ENCODE results near the gene MESP2.
"Not testable (repeated sequence)": the region's sequence is repeated elsewhere in the genome, so short reads cannot be mapped to it uniquely, and the experiment has no call there.

MESP2 gene

DNA sequence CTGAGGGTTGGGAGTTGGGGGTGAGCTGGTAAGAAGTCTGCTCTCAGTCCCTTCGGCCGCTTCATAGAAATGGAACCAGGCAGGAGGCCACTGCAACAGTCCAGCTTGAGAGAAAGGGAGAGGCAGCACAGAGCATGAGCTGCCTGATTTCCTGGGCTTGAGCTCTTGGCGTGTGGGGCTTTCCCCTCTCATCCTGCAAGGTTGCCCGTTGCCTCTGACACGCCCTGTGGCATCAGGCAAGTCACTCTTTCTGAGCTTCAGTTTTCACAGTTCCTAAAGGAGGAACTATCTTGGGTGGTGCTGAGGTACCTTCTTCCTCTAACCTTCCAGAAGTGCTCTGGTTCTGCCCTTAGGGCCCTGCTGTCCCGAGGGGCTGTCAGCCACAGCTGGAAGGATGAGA is 4.9 kb downstream of the MESP2 start:
- DNase-seq, result no peak

DNA sequence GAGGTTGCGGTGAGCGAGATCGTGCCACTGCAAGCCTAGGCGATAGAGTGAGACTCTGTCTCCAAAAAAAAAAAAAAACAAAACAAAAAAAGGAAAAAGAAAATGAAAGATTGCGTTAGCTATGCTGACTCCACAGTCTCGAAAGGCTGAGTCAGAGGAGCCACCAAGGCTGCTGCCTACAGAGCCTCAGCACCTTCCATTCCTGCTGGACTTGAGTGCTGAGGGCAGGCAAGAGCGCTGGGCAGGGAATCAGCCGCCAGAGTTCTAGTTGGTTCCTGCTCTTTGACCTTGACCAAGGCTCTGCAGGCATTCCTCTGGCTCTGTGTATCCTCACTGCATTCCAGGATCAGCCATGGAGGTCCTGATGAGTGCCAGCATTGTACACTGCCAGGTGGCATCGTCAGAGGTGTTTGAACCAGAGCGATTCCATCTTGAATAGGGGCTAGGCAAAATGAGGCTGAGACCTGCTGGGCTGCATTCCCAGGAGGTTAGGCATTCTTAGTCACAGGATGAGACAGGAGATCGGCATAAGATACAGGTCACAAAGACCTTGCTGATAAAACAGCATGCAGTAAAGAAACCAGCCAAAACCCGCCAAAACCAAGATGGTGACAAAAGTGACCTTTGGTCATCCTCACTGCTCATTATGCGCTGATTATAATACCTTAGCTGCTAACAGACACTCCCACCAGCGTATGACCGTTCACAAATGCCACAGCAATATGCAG is 5.9 kb downstream of the MESP2 start:
- DNase-seq, result no peak

DNA sequence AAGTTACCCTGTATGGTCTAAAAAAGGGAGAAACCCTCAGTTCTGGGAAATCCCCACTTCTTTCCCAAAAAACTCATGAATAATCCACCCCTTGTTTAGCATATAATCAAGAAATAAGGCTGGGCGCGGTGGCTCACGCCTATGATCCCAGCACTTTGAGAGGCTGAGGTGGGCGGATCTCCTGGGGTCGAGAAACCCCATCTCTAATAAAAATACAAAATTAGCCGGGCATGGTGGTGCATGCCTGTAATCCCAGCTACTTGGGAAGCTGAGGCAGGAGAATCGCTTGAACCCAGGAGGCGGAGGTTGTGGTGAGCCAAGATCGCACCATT is 6.5 kb downstream of the MESP2 start:
- DNase-seq, result not testable (repeated sequence)

DNA sequence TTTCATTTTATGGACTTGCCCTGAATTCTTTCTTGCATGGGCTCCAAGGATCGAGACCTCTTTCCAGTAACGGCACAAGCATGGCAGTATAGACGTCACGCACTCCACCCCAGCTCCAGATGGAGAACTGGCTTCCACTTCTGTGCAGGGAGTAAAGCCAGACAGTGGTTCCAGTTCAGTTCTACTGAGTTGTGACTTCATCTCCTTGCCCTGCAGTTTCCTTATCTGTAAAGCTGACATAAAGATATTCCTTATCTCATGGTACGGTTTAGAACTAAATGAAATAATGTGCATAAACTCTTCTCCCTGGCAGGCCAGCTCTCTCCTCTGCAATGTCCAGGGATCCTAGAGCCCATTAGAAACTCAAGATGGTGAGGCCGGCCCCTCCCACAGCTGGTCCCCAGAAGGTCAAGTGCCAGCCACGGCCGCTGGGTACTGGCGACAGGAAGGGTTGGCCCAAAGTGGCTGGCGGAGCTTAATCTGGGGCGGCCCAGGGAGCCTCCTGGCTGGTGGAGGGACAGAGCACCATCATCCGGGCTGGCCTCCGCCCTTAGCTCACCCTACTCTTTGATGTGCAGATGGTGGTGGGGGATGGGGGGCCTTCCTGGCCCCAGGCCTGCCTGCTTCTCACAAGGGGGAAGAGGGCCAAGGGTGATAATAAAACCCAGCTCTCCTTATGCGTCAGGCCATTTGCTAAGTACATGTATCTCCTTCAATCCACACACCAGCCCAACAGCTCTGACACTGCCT is 7.2 kb downstream of the MESP2 start:
- no peak for DNase-seq

DNA sequence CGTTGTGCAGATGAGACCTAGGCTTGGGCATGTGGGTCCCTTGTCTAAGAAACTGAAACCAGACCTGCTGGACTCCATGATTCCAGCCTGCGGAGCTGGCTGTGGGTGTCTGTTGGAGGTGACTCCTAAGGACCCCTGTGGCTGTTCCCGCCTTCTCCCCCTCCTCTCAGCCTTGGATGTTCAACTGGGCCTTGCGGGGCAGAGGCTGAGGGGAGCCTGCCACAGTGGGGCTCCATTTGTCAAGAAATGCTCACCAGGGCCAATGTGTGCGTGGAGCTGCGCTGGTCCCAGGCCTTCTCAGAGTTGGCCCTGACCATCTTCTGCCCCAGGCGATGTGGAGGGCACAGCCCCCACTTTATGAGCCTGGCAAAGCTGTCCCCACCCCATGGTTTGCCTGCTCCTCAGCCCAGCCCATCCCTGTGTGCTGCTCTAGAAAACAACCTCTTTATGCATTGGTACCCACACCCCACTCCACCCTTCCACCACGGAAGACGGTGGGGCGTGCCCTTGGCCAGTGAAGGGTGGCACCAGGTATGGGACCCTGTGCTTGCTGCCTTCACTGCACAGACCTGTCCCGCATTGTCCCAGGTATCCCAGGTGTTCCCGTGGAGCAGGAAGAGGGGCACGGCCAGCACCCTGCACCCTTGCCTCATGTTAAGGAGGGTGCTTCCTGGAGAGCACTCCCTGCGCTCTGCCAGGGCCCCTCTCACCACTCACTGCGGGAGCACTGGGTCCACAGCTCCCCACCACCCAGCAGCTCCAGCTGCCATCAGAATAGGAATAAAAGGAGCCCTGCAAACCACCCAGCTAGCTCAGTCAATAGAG is 7.9 kb downstream of the MESP2 start:
- no peak for DNase-seq

DNA sequence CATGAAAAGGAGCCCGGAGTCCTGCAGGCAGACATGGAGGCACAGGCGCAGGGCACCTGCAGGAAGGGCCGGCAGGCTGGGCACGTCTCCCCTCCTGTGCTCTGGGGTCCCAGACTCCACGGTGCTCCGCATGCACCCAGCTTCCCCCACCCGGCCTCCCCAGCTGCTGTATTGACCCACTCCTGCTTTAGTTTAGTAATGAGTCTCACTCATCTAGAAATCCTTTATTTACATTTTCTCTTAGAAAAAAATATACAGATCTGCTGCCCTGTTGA is 8.5 kb downstream of the MESP2 start:
- no peak for DNase-seq

DNA sequence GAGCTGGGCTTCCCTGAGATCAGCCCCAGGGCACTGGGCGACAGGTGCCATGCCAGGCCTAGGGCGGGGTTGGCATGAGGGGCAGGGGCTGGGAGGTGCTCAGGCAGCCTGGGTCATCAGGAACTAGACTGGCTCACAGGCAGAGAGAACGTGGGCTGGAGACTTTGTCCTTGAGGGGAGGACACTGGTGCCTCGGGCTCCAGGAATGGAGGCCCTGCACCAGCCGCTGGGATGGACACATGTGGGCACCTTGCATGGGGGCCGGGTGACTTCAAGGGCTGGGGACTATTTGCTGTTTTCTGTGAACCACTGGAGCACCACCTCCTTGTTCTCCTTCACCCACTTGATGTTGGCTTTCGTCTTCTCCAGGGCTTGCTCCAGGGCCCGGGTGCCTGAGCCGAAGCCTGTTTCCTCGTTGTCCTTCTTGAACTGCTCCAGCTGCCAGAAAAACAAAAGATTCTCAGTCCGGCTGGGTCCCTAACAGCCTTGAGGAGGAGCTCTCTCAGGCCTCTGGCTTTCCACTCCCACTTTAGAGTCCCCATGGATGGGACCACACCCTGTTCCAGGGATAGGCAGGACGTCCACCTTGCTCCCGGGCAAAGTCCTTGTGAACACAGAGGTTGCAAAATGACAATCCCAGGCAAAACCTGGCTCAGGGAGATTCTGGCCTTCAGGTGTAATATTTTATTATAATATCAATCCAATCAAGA is 9.1 kb downstream of the MESP2 start:
- no peak for DNase-seq

DNA sequence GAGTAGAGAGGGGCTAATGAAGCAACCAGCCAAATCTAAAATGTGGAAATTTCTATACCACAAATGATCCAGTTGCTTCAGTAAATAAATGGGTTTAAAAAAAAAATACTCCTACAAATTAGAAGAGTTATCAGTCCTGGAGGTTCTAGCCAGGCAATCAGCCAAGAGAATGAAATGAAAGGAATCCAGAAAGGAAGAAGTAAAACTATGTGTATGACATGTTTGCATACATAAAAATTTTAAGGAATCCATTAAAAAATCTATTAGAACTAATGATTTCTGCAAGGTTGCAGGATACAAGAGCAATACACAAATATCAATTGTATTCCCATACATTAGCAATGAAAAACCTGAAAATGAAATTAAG is 9.6 kb downstream of the MESP2 start:
- DNase-seq, result no peak

DNA sequence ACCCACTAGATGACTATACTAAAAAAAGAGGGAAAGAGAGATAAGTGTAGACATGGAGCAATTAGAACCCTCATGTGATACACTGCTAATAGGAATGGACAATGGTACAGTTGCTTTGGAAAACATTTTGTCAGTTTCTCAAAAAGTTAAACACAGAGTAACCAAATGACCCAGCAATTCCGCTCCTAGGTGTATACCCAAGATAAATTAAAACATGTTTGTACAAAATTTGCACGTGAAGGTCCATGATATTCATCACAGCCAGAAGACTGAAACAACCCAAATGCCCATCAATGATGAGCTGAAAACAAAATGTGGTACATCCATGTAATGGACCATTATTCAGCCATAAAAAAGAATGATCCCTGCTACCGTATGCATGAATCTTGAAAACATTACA is 11.8 kb downstream of the MESP2 start:
- DNase-seq, result no peak

DNA sequence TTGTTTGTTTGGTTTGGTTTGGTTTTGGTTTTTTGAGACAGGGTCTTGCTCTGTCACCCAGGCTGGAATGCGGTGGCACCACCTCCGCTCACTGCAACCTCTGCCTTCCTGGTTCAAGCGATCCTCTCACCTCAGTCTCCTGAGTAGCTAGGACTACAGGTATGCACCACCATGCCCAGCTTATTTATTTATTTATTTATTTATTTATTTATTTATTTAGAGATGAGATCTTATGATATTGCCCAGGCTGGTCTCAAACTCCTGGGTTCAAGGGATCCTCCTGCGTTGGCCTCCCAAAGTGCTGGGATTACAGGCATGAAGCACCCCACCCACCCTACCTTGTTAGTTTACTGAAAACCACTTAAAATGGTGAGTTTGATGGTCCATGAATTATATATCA is 12.5 kb downstream of the MESP2 start:
- DNase-seq, result not testable (repeated sequence)

DNA sequence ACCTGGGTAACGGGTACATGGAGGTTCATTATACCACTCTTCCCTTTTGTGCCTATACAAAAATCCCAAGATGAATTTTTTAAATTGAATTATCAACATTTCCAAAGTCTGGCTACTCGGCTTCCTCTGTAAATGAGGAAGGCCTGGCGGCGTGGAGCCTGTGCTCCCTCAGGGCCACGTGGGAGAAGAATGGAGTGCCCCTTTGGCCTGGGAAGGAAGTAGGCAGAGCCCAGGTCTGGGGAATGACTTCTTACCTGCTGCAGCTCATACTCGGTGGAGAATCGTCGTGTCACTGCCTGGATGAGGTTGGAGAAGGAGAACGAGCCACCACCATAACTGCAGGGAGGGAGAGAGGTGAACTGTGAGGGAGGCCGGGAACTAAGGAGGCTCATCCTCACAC is 14.1 kb downstream of the MESP2 start:
- no peak for DNase-seq

DNA sequence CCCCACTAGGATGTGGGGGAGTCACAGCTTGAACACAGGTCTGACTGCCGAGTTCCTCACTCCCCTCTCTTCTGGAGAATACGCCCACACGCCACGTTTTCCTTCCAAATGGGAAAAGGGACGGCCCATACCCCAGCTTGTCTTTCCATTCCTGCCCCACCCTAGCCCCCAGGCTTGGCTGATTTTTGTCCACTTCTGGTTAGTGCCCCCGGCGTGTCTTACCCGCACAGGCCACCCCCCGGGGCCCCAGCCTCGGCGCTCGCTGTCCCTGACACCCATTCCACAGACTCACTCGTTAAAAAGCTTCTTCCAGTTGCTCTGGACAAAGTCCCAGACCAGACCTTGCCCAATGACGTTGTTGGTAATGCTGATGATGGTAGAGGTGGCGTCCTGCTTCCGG is 14.5 kb downstream of the MESP2 start:
- no peak for DNase-seq

DNA sequence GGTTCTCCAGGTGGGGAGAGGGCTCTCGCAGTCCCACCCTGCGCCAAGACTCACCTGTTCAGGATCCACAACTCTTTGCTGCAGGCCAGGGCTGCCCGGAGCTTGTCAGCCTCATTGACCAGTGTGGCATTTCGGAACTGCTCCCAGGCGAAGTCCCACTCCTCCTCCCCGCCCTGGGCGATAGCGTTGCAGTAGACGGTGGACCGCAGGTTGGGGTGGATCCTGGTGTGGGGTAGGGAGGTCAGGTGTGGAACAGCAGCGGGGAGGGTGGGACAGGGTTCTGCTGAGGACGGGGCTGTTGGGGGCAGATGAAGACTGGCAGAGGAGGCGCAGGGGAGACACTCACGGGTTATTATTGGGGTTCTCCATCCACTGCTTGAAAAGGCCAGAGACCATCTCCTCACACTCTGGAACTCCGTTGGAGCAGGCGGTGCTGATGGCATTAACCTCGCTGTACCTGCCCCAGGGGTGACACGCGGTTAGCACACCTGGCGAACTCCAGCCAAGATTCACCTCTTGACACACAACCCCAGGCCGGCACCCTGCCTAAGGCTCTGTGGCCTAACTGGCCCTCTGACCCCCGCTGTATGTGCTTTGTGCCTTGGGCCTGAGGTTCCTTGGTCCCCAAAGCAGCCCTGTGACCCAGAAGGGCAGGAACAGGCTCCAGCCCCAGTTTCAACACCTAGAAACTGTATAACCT is 16.1 kb downstream of the MESP2 start:
- DNase-seq, result no peak

DNA sequence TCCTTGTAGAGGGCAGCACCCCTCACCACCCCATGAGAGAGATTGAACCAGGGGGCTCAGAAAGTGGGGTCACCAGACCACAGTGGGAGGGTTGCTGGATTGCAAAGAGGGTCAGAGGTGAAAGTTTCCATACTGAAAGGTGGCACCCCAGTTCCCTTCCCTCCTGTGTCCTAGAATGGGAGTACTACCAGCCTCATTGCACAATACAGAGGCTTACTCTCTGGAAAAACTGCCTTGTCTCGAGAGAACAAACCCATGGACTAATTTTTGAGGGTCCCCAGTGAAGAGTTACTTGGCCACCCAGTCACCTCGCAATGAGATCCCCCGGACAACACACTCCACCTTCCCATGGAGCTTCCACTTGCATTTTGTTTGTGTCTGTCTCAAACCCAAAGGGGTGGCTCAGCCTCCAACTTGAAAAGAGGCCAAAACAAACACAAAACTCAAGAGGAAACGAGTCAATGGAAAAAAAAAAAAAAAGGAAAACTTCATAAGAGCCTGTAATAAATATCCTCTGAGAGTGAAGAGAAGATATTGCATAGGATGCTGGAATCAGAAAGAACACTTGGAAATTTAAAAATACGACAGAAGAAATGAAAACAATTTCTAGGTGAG is 18.6 kb downstream of the MESP2 start:
- no peak for DNase-seq

DNA sequence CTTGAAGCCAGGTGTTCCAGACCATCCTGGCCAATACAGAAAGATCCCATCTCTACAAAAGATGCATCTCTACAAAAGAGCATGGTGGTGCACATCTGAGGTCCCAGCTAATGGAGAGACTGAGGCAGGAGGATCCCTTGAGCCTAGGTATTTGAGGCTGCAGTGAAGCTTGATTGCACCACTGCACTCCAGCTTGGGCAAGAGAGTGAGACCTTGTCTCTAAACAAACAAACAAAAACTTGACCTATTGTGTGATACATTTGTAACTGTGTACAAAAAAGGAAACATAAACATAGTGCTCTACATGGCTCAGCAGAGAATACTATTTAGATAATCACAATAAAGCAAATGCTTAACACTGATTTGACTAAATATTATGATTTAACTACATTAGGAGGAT is 19.9 kb downstream of the MESP2 start:
- DNase-seq, result no peak

DNA sequence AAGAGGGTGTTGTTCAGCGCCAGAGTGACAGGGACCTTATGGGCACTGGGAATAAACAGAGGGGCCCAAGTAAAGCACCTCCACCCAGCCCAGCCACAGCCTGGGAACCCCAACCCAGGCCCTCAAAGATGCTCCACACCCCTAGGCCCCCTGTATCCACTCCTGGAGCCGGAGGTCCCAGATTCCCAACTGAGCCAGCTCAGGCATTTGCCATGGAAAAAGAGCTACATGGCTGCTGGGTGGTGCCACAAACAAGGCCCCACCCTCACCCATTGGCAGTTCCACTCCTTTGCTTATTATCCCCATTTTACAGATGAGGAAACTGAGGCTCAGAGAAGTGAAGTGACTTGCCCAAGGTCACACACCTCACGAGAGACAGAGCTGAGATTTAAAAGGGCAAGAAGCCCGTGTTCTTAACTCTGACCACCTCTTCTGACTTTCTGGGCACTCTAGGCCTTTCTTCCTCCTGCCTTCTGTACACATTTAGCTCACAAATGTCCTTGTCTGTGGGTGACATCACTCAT is 21.6 kb downstream of the MESP2 start:
- no peak for DNase-seq

DNA sequence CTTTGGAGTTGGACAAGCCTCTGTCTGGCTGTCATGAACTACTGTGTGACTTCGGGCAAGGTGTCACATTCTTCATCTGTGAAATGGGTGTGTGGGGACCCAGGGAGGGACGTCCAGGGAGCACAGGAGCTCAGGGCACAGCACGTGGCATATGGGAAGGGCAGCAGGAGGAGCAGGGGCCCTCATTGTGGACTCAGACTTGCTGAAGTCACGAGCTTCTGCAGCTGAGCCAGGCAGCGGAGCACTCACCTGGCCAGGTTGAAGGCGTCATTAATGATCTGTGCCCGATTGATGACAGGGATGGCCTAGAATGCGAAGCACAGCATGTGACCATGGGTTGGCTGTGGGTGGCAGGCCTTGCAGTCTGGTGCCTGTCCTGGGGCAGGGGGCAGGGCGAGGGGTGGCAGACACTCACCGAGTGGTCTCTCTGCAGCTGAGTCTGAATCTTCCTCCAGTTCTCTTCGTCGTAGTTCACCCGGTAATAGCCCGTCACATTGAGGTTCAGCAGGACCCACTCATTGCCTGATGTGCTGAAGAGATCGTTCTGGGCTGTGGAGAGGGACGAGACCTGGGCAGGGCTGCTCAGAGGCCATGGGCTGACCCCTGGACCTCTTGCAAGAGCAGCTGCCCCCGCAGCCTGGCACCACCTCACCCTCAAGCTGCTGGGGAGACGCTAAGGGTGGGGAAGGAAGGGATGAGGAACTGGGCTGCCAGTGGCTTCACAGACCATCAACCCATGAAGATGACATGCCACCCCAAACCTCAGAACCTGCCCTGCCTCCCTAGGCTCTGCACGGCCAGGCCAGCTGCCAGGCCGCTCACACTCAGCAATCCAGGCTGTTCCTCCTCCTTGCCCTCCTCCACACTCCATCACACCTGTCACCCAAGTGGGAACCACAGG is 23.1 kb downstream of the MESP2 start:
- DNase-seq, result no peak

DNA sequence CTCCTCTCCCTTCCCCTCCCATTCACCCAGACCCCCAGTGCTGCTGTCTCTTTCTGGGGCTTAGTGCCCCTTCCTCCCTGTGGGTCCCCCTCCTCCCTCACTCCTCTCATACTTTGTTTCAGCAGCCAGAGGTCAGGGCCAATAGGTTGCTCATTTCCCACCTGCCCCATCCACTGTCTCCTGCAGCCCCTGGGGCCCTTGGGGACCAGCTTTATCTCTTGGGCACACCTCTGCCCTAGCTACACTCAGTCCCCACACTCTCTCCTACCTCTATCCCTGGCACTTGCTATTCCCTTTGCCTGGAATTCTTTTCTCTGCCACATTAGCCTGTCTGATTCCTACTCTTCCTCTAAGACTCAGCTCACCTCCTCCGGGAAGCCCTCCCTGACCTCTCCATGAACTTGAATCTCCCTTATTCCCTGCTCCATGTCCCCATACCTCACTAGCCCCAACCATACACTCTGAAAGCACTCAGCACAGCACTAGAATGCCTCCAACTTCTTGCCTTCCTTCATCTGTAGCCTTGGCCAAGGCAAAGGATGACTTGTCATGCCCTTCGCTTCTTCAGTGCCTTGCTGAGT is 23.9 kb downstream of the MESP2 start:
- no peak for DNase-seq

DNA sequence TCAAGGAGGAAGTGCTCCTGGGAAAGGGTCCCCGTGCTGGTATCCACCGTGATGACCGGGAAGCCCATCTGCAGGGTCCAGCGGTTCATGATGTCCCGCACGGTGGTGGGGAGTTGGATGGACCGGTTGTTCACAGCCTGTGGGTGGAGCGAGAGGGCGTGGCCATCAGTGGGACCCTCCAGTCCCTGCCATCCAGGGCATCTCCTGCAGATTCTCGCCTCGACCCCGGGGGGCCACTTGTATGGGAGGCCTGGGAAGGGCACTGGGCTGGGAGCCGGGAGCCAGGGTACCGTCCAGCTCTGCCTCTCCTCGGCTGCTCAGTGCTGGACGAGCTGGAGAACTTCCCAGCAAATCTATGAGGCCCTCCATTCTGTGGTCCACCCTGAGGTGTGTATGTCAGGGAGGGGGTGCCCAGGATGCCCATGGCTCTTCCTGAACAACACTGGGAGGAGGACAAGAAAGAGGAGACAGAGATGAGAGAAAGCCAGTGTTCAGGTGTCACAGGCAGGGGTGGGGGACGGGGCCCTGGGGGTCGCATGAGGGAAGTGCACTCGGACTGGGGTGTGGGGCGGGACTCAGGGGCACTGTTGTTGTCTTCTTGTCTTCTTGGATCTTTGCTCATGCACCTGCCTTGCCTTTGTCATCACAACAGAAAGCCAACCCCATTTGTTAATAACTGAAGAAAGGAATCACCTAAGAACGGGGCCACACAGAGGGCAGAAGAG is 25.5 kb downstream of the MESP2 start:
- no peak for DNase-seq

All from C1 segment of cervical spinal cord (tissue), 14 donors.